OCI-LY7 (cell line): Measurements from ENCODE around the gene TCERG1L. TPM values are rescaled to one million over a fixed set of nuclear protein-coding genes. Genes with fewer than 3 reads are reported as not detected.

ENCODE experiments used
- BruUV-seq: library from RNA; stranded (reverse); fragments of 400-500 nt; replicated peaks from 2 replicates; lab custom pipeline; 2021; lab: Mats Ljungman, UMichigan
- CTCF ChIA-PET: fragments of 300-600 bp; sonication (Branson Sonifier 250); formaldehyde crosslinking; loops from one replicate; lab custom pipeline; 2022; ENCODE audit warnings: antibody characterized with exemption; ENCODE audit not compliant: unreplicated experiment; lab: Charles Lee
- POLR2A ChIA-PET: fragments of 300-600 bp; sonication (Branson Sonifier 250); formaldehyde crosslinking; loops from one replicate; lab custom pipeline; 2022; ENCODE audit warnings: antibody characterized with exemption; lab: Charles Lee
- DNase-seq: peaks from one replicate; pipeline ENCODE4 v3.0.0-alpha.2; 2015; ENCODE audit warnings: low spot score
- H2AFZ ChIP-seq: fragments of 200-600 bp; sonication (generic), shearing (Covaris generic); 2 replicates; pipeline ENCODE4 v1.6.1; 2014; ENCODE audit warnings: mild to moderate bottlenecking, antibody characterized with exemption, low read length, moderate library complexity
- H3K27ac ChIP-seq: fragments of 200-600 bp; sonication (generic); 2 replicates; pipeline ENCODE4 v1.5.1; 2014; ENCODE audit warnings: mixed run types, low read depth, mild to moderate bottlenecking, moderate library complexity, low read length, inconsistent platforms; ENCODE audit not compliant: poor library complexity, severe bottlenecking
- H3K36me3 ChIP-seq: fragments of 200-600 bp; sonication (generic); 2 replicates; pipeline ENCODE4 v1.6.1; 2014; ENCODE audit warnings: mild to moderate bottlenecking, antibody characterized with exemption, low read length, moderate library complexity, mixed read lengths; ENCODE audit not compliant: insufficient read depth
- H3K4me1 ChIP-seq: fragments of 200-600 bp; sonication (generic); 2 replicates; pipeline ENCODE4 v1.5.1; 2014; ENCODE audit warnings: mild to moderate bottlenecking, low read length; ENCODE audit not compliant: insufficient read depth, poor library complexity, severe bottlenecking
- H3K4me2 ChIP-seq: fragments of 200-600 bp; sonication (generic); 2 replicates; pipeline ENCODE4 v1.6.1; 2014; ENCODE audit warnings: mild to moderate bottlenecking, low read length
- H3K4me3 ChIP-seq: fragments of 200-600 bp; sonication (generic); 2 replicates; pipeline ENCODE4 v1.5.1; 2014; ENCODE audit warnings: mild to moderate bottlenecking, low read depth, low read length; ENCODE audit not compliant: poor library complexity, severe bottlenecking
- H3K79me2 ChIP-seq: fragments of 200-600 bp; sonication (generic); 2 replicates; pipeline ENCODE4 v1.6.1; 2016; ENCODE audit warnings: low read depth, mild to moderate bottlenecking, low read length, moderate library complexity, mixed read lengths; ENCODE audit not compliant: insufficient read depth
- H3K9me2 ChIP-seq: fragments of 200-600 bp; sonication (generic); 2 replicates; pipeline ENCODE4 v1.6.1; 2016; ENCODE audit warnings: mild to moderate bottlenecking, low read length, mixed read lengths; ENCODE audit not compliant: insufficient read depth
- H3K9me3 ChIP-seq: fragments of 200-600 bp; sonication (generic); 2 replicates; pipeline ENCODE4 v1.6.1; 2014; ENCODE audit warnings: mild to moderate bottlenecking, mixed run types, low read length, mixed read lengths
- H4K20me1 ChIP-seq: fragments of 200-600 bp; sonication (generic); 2 replicates; pipeline ENCODE4 v1.6.1; 2014; ENCODE audit warnings: mild to moderate bottlenecking, antibody characterized with exemption, low read length, moderate library complexity, mixed read lengths; ENCODE audit not compliant: insufficient read depth
- EZH2phosphoT487 ChIP-seq: fragments of 200-600 bp; sonication (generic); IDR thresholded peaks from 2 replicates; pipeline ENCODE4 v1.6.1; 2018; ENCODE audit warnings: low read depth, borderline replicate concordance, mild to moderate bottlenecking, mixed run types, antibody characterized with exemption, low read length, moderate library complexity, mixed read lengths
- intact Hi-C: fragments of 100-400 bp; cut with micrococcal nuclease; formaldehyde crosslinking; loops from one replicate; pipeline ENCODE4 v1.10.0; 2022; ENCODE audit not compliant: unreplicated experiment
- total RNA-seq, 2 experiments: library from RNA; depleted of rRNA in 1 of 2; stranded (reverse); fragments of >200 nt in 1 of 2; shearing (Covaris generic) in 1 of 2; gene quantifications; 2 replicates each; pipeline ENCODE4 v1.2.3, GENCODE V29; 2014 to 2022
- TF ChIP-seq, protein P1 (sequence below): fragments of 200-600 bp; sonication (generic); conservative IDR thresholded peaks from 2 replicates; pipeline ENCODE4 v1.5.1; 2014; ENCODE audit warnings: mild to moderate bottlenecking, antibody characterized with exemption, low read length, moderate library complexity, mixed read lengths

The TCERG1L gene
- total RNA-seq, 2 experiments from 2014 or later = not detected

DNA sequence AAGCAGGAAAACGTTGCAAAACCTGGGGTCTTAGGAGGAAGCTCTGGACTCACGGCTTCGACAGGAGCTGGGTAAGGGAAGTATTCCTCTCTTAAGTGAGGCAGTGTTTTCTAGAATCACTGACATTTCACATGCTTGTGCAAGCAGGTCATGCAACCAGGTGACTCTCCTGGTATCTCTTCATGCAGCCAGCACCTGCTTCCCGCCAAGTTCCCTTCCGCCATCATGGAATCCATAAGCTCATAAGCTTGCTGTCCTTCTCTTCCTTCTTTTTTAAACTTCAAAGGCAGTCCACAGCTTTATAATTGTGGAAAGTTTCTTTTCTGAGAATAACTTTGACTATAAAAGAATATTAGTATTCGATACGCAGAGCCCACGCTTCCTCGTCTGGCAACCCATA is 256.1 kb downstream of the TCERG1L start:
- H3K27ac ChIP-seq = no peak overlapping the region
- no peaks in the 10 kb centered on the region for H3K36me3 ChIP-seq
- H3K9me3 ChIP-seq = no peaks in the 10 kb centered on the region
- CTCF ChIA-PET = no interaction called here
- TF ChIP-seq EZH2phosphoT487 = no peak
- TF ChIP-seq, protein P1, sequence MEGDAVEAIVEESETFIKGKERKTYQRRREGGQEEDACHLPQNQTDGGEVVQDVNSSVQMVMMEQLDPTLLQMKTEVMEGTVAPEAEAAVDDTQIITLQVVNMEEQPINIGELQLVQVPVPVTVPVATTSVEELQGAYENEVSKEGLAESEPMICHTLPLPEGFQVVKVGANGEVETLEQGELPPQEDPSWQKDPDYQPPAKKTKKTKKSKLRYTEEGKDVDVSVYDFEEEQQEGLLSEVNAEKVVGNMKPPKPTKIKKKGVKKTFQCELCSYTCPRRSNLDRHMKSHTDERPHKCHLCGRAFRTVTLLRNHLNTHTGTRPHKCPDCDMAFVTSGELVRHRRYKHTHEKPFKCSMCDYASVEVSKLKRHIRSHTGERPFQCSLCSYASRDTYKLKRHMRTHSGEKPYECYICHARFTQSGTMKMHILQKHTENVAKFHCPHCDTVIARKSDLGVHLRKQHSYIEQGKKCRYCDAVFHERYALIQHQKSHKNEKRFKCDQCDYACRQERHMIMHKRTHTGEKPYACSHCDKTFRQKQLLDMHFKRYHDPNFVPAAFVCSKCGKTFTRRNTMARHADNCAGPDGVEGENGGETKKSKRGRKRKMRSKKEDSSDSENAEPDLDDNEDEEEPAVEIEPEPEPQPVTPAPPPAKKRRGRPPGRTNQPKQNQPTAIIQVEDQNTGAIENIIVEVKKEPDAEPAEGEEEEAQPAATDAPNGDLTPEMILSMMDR = no peak
- H3K79me2 ChIP-seq = no peaks in the 10 kb centered on the region
- H2AFZ ChIP-seq = no peak overlapping the region
- no peaks in the 10 kb centered on the region for H3K4me1 ChIP-seq
- H3K4me2 ChIP-seq = no peak overlapping the region
- no peak overlapping the region for H3K4me3 ChIP-seq
- no peaks in the 10 kb centered on the region for H3K9me2 ChIP-seq
- DNase-seq = no peak
- H4K20me1 ChIP-seq = no peaks in the 10 kb centered on the region
- BruUV-seq = no TSS peak
- POLR2A ChIA-PET = no interaction called here
- intact Hi-C loops = no loop called here

DNA sequence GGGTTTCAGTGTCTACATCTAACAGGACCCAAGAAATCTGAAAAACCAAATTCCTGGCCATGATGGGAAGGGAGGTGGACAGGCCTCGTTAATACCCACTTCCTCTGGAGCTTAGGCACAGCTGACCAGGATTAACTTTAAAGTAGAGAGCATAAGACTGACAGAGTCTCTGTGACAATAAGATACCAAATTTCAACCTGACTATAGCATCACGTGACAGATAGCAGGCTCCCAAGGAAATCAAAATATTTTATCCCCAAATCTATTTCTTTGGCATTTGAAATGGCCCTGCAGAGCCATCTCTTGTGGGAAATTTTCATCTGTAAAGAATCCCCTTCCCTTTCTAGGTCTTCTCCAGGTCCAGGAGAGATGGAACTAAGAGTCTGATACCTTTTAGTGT is 258.3 kb downstream of the TCERG1L start:
- BruUV-seq = no TSS peak
- no peak for DNase-seq
- TF ChIP-seq, protein P1 = no peak
- TF ChIP-seq EZH2phosphoT487 = no peak

DNA sequence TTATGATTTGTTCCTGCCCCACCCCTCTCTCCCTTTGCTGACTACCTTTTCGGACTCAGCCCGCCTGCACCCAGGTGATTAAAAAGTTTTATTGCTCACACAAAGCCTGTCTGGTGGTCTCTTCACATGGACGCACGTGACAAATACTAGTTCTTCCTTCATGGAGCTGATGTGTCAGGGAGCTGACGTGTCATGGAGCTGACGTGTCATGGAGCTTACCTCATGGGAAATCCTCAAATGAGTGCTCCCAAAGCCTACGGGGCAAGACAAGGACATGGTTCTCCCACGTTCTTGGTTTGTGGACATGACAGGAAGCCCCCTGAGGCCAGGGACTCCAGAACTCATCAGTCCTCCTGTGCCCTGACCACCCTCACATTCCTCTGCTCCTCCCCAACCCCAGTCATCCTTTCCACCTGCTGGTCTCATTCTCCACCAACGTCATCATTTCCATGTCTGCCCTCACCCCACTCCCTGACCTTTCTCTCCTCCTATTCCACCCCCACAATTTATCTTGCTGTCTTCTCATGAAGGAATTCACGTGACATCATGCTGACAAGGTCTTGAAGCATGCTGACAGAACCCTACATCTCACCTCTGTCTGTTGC is 261.3 kb downstream of the TCERG1L start:
- ChIA-PET POLR2A (no interaction called here), CTCF (no interaction called here)
- TF ChIP-seq EZH2phosphoT487 = no peak
- TF ChIP-seq, protein P1 = no peak
- no peaks in the 10 kb centered on the region for H3K36me3 ChIP-seq
- H3K9me2 ChIP-seq = no peaks in the 10 kb centered on the region
- H3K4me2 ChIP-seq = no peak overlapping the region
- no peaks in the 10 kb centered on the region for H3K9me3 ChIP-seq
- H3K27ac ChIP-seq = no peak overlapping the region
- intact Hi-C loops = no loop called here
- no peaks in the 10 kb centered on the region for H3K4me1 ChIP-seq
- H2AFZ ChIP-seq = no peak overlapping the region
- no TSS peak for BruUV-seq
- H3K4me3 ChIP-seq = no peak overlapping the region
- H3K79me2 ChIP-seq = no peaks in the 10 kb centered on the region
- no peak for DNase-seq
- no peaks in the 10 kb centered on the region for H4K20me1 ChIP-seq

More for the DNA sequence above, 258.3 kb downstream of the TCERG1L start:
- no peaks in the 10 kb centered on the region for H3K4me1 ChIP-seq
- H3K36me3 ChIP-seq = no peaks in the 10 kb centered on the region
- no peaks in the 10 kb centered on the region for H4K20me1 ChIP-seq
- H3K79me2 ChIP-seq = no peaks in the 10 kb centered on the region
- no peaks in the 10 kb centered on the region for H3K9me2 ChIP-seq
- H3K4me3 ChIP-seq = no peak overlapping the region
- intact Hi-C loops = no loop called here
- ChIA-PET POLR2A (no interaction called here), CTCF (no interaction called here)
- H3K9me3 ChIP-seq = no peaks in the 10 kb centered on the region
- no peak overlapping the region for H3K4me2 ChIP-seq
- H3K27ac ChIP-seq = no peak overlapping the region
- no peak overlapping the region for H2AFZ ChIP-seq
